ENCODE measurements around the gene KPRP.

DNA sequence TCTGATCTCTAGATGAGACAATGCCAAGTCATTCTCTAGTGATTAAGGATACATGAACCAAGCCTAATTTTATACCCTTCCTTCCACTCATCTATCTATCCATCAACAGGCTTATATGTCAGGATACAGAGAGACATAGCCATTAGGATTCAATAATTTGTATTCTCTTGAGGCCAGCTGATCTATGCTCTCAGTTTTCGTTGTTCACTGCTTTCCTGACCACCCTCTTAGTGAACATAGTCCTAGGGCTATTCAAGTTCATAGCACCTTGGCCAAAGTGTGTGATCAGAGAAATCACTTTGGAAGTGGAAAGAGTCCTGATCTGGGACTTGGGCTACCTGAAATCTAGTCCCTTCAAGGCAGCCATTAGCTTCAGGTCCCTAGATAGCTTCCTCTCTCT, 4.2 kb upstream of the KPRP start:
- TF ChIP-seq, protein P1, sequence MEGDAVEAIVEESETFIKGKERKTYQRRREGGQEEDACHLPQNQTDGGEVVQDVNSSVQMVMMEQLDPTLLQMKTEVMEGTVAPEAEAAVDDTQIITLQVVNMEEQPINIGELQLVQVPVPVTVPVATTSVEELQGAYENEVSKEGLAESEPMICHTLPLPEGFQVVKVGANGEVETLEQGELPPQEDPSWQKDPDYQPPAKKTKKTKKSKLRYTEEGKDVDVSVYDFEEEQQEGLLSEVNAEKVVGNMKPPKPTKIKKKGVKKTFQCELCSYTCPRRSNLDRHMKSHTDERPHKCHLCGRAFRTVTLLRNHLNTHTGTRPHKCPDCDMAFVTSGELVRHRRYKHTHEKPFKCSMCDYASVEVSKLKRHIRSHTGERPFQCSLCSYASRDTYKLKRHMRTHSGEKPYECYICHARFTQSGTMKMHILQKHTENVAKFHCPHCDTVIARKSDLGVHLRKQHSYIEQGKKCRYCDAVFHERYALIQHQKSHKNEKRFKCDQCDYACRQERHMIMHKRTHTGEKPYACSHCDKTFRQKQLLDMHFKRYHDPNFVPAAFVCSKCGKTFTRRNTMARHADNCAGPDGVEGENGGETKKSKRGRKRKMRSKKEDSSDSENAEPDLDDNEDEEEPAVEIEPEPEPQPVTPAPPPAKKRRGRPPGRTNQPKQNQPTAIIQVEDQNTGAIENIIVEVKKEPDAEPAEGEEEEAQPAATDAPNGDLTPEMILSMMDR (IDR thresholded peaks at IDR 0.05): no peak
- TF ChIP-seq POLR2AphosphoS5 (IDR thresholded peaks at IDR 0.05) (no peak), POLR2A (IDR thresholded peaks at IDR 0.05) (no peak)

Measured in gastroesophageal sphincter (tissue), 3 donors.